Stimulated activated naive B cell treated with anti-CD40 and anti-IgM and Interleukin-4, amounts not matched to agents 10 μg/mL and 1 μg/mL and 100 μg/mL, for 72 hours (primary cell): Measurements from ENCODE around the gene CLEC2A.
"Not testable (repeated sequence)": the region's sequence is repeated elsewhere in the genome, so short reads cannot be mapped to it uniquely, and the experiment has no call there.

Experiments used
- ATAC-seq, 2 donors: fragments of 150-1000 bp; cut with Tn5 transposase; replicated peaks; 2 replicates each; pipeline ENCODE4 v1.10.0; 2021; ENCODE audit warnings: moderate library complexity in 1 of 2
- DNase-seq: peaks from one replicate; pipeline ENCODE4 v3.0.0; 2021
- H3K27ac Mint-ChIP-seq: one replicate; pipeline ENCODE4 v1.8.0; 2022; ENCODE audit warnings: mild to moderate bottlenecking, mixed read lengths
- H3K27me3 Mint-ChIP-seq, 2 donors: one replicate each; pipeline ENCODE4 v1.8.0; 2022; ENCODE audit warnings: mixed read lengths in 2 of 2
- H3K36me3 Mint-ChIP-seq, 2 donors: one replicate each; pipeline ENCODE4 v1.8.0; 2022; ENCODE audit warnings: mixed read lengths in 2 of 2, mild to moderate bottlenecking in 1 of 2
- H3K4me1 Mint-ChIP-seq, 2 donors: one replicate each; pipeline ENCODE4 v1.8.0; 2022; ENCODE audit warnings: mixed read lengths in 2 of 2, mild to moderate bottlenecking in 1 of 2
- H3K4me3 Mint-ChIP-seq, 2 donors: one replicate each; pipeline ENCODE4 v1.8.0; 2022; ENCODE audit warnings: mild to moderate bottlenecking in 2 of 2, mixed read lengths in 2 of 2, moderate library complexity in 1 of 2
- H3K9me3 Mint-ChIP-seq, 2 donors: one replicate each; pipeline ENCODE4 v1.8.0; 2022; ENCODE audit warnings: mixed read lengths in 2 of 2, mild to moderate bottlenecking in 1 of 2

CLEC2A gene, protein sequence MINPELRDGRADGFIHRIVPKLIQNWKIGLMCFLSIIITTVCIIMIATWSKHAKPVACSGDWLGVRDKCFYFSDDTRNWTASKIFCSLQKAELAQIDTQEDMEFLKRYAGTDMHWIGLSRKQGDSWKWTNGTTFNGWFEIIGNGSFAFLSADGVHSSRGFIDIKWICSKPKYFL

GRCh38 chr12:9932270-9932669 lies at the start of gene CLEC2A:
CLEC2A (minus strand) TSS chr12:9932370; CDS start chr12:9932329, 41 bp downstream.
- DNase-seq = no peak
- H3K27ac Mint-ChIP-seq = no peak within 1 kb of the TSS
- ATAC-seq = no peak
- H3K9me3 Mint-ChIP-seq = no peaks in the 10 kb centered on the region
- no peak within 1 kb of the TSS for H3K4me3 Mint-ChIP-seq
- no peaks in the 10 kb centered on the region for H3K36me3 Mint-ChIP-seq
- H3K4me1 Mint-ChIP-seq = peaks cover 0 to 12% of the 10 kb centered on the region in 2 donors
- peaks cover 9 to 18% of the 10 kb centered on the region in 2 donors for H3K27me3 Mint-ChIP-seq

DNA sequence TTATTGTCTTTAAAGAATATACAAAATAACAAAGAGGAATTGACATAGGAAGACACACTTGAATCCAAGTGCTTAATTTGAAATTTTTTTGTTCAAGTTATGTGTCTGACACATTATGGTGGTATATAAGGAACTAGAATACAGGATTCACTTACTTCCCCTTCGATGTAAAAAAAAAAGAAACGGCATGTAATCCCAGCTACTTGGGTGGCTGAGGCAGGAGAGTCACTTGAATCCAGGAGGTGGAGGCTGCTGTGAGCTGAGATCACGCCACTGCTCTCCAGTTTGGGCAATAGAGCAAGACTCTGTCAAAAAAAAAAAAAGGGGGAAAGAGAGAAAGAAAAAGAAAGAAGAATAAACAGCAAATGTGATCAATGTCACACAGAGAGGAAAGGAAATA lies 48.0 kb upstream of the CLEC2A start:
- H3K36me3 Mint-ChIP-seq = peaks cover 3 to 17% of the 10 kb centered on the region in 2 donors

DNA sequence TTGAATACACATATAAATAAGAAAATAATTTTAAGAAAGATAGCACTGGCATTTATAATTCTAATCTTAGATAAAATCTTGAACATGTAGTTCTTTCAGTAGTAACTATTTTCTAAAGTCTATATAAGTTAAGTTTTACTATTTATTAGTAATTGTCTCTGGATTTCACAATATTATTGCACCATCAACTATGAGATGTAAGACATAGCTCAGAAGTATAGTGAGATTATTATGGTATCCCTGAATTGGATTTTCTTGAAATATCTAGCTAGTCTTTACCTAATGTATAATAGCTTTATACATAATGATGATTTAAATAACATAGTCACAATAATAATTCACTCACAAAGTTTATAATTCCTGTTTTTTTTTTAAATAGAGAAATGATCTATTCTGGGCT lies 45.7 kb upstream of the CLEC2A start:
- Mint-ChIP-seq H3K4me1 (no peaks in the 10 kb centered on the region), H3K9me3 (peaks cover 14 to 15% of the 10 kb centered on the region in 2 donors), H3K27me3 (peaks cover 30 to 35% of the 10 kb centered on the region in 2 donors), H3K27ac (no peak overlapping the region), H3K36me3 (peaks cover 4 to 18% of the 10 kb centered on the region in 2 donors), H3K4me3 (no peak overlapping the region)
- ATAC-seq = no peak
- DNase-seq = no peak

More for the DNA sequence above, 48.0 kb upstream of the CLEC2A start:
- H3K4me1 Mint-ChIP-seq = no peaks in the 10 kb centered on the region
- ATAC-seq (no peak), DNase-seq (no peak)
- H3K27me3 Mint-ChIP-seq = peaks cover 18 to 19% of the 10 kb centered on the region in 2 donors
- H3K27ac Mint-ChIP-seq = no peak overlapping the region
- H3K9me3 Mint-ChIP-seq = peaks cover 13 to 14% of the 10 kb centered on the region in 2 donors
- no peak overlapping the region for H3K4me3 Mint-ChIP-seq

DNA sequence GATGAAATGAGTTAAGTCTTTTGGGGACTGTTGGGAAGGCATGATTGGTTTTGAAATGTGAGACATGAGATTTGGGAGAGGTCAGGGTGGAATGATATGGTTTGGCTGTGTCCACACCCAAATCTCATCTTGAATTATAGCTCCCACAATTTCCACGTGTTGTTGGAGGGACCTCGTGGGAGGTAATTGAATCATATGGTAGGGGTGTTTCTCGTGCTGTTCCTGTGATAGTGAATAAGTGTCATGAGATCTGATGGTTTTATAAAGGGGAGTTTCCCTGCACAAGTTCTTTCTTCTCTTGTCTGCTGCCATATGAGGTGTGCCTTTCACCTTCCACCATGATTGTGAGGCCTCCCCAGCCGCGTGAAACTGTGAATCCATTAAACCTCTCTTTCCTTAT lies 44.5 kb upstream of the CLEC2A start:
- H3K4me3 Mint-ChIP-seq, DNase-seq, ATAC-seq, H3K4me1 Mint-ChIP-seq, H3K27ac Mint-ChIP-seq: not testable (repeated sequence)
- Mint-ChIP-seq H3K36me3 (peaks cover 4 to 18% of the 10 kb centered on the region in 2 donors), H3K9me3 (peaks cover 14 to 15% of the 10 kb centered on the region in 2 donors), H3K27me3 (peaks cover 30% of the 10 kb centered on the region in 2 donors)

DNA sequence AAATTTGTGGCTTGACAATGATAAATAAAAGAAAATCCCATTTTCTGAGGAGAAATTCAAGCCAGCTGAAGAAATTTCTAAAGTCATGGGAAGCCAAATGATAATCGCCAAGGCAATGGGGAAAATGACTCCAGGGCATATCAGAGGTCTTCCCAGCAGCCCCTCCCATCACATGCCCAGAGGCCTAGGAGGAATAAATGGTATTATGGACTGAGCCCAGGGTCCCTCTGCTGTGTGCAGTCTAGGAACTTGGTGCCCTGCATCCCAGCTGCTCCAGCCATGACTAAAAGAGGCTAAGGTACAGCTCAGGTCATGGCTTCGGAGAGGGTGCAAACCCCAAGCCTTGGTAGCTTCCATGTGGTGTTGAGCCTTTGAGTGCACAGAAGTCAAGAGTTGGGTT lies 43.4 kb upstream of the CLEC2A start:
- no peak for DNase-seq
- Mint-ChIP-seq H3K4me1 (no peaks in the 10 kb centered on the region), H3K9me3 (peaks cover 14 to 15% of the 10 kb centered on the region in 2 donors), H3K4me3 (no peak overlapping the region), H3K36me3 (peaks cover 4 to 18% of the 10 kb centered on the region in 2 donors), H3K27ac (no peak overlapping the region), H3K27me3 (peaks cover 29 to 30% of the 10 kb centered on the region in 2 donors)
- ATAC-seq = no peak

- not testable (repeated sequence) for H3K27ac Mint-ChIP-seq, H3K4me1 Mint-ChIP-seq, ATAC-seq, DNase-seq, H3K4me3 Mint-ChIP-seq
- H3K27me3 Mint-ChIP-seq = peaks cover 22 to 30% of the 10 kb centered on the region in 2 donors
- H3K9me3 Mint-ChIP-seq = peaks cover 14 to 15% of the 10 kb centered on the region in 2 donors
- peaks cover 4 to 18% of the 10 kb centered on the region in 2 donors for H3K36me3 Mint-ChIP-seq
Measured at GRCh38 chr12:9974731-9975130, 42.6 kb upstream of the CLEC2A start.

GRCh38 chr12:9973949-9974348 lies 41.8 kb upstream of the CLEC2A start:
- peaks cover 14 to 15% of the 10 kb centered on the region in 2 donors for H3K9me3 Mint-ChIP-seq
- H3K4me1 Mint-ChIP-seq = no peaks in the 10 kb centered on the region
- H3K4me3 Mint-ChIP-seq = no peak overlapping the region
- H3K27me3 Mint-ChIP-seq = peaks cover 22 to 24% of the 10 kb centered on the region in 2 donors
- no peak overlapping the region for H3K27ac Mint-ChIP-seq
- H3K36me3 Mint-ChIP-seq = peaks cover 4 to 18% of the 10 kb centered on the region in 2 donors
- ATAC-seq (no peak), DNase-seq (no peak)

DNA sequence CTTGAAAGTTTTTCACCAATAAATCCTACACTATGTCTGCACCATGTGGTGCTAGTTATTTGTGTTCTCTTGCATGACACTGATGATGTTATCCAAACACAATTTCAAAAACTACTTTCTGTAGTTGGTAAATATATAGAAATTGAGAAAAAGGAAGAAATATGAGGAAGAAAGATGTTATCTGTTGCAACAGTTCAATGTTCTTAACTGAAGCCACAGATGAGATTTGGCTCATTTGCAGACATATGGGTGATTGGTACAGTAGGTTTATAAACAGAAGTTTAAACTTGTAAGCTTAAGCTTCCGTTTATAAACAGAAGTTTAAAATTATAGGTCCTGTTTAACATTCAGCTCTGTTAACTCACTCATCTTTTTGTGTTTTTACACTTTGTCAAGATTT lies 39.0 kb upstream of the CLEC2A start, which contains the start of gene CLEC12A:
CLEC12A (plus strand) TSS at position 229 of the 400 bp plus-strand sequence. CDS start 188 bp downstream, outside the sequence.
- peaks cover 0 to 2% of the 10 kb centered on the region in 2 donors for H3K4me1 Mint-ChIP-seq
- H3K27ac Mint-ChIP-seq = no peak within 1 kb of the TSS
- no peak within 1 kb of the TSS for H3K4me3 Mint-ChIP-seq
- peaks cover 14 to 15% of the 10 kb centered on the region in 2 donors for H3K9me3 Mint-ChIP-seq
- peaks cover 19 to 24% of the 10 kb centered on the region in 2 donors for H3K27me3 Mint-ChIP-seq
- H3K36me3 Mint-ChIP-seq = peaks cover 6 to 11% of the 10 kb centered on the region in 2 donors
- DNase-seq (no peak), ATAC-seq (no peak)

GRCh38 chr12:9969673-9970072 lies 37.5 kb upstream of the CLEC2A start:
- Mint-ChIP-seq H3K9me3 (peaks cover 4 to 6% of the 10 kb centered on the region in 2 donors), H3K27ac (no peak overlapping the region), H3K4me1 (peaks cover 0 to 2% of the 10 kb centered on the region in 2 donors), H3K4me3 (no peak overlapping the region), H3K36me3 (peaks cover 0 to 3% of the 10 kb centered on the region in 2 donors), H3K27me3 (peaks cover 11 to 13% of the 10 kb centered on the region in 2 donors)
- ATAC-seq (no peak), DNase-seq (no peak)

DNA sequence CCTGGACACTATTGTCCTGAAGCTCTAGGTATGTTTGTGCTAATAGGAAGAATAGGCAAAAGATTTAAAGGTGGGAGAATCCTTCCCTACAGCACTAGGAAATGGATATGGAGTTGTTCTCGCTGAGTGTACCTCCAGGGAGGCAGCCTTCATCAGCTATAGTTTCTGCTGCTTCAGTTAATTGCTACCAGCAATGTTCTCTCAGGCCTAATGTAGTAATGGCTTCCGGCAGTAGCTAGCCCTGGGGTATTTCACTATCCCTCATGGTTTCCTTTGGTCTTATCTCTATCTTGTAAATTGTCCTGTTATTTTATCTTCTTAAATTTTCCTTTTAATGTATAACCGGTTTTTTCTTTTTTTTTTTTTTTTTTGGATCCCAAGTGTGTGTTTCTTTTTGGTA lies 29.7 kb upstream of the CLEC2A start:
- H3K27ac Mint-ChIP-seq = no peak overlapping the region
- ATAC-seq = no peak
- DNase-seq = no peak
- peaks cover 0 to 2% of the 10 kb centered on the region in 2 donors for H3K36me3 Mint-ChIP-seq
- peaks cover 2% of the 10 kb centered on the region in 2 donors for H3K9me3 Mint-ChIP-seq
- peaks cover 6 to 15% of the 10 kb centered on the region in 2 donors for H3K27me3 Mint-ChIP-seq
- no peak overlapping the region for H3K4me3 Mint-ChIP-seq
- H3K4me1 Mint-ChIP-seq = peaks cover 20 to 23% of the 10 kb centered on the region in 2 donors

- Mint-ChIP-seq H3K9me3 (no peaks in the 10 kb centered on the region), H3K27me3 (peaks cover 4 to 18% of the 10 kb centered on the region in 2 donors), H3K4me1 (peaks cover 20 to 24% of the 10 kb centered on the region in 2 donors), H3K36me3 (no peaks in the 10 kb centered on the region), H3K4me3 (no peak overlapping the region), H3K27ac (no peak overlapping the region)
- no peak for DNase-seq
- no peak for ATAC-seq
Measured at GRCh38 chr12:9961106-9961505, 28.9 kb upstream of the CLEC2A start.

DNA sequence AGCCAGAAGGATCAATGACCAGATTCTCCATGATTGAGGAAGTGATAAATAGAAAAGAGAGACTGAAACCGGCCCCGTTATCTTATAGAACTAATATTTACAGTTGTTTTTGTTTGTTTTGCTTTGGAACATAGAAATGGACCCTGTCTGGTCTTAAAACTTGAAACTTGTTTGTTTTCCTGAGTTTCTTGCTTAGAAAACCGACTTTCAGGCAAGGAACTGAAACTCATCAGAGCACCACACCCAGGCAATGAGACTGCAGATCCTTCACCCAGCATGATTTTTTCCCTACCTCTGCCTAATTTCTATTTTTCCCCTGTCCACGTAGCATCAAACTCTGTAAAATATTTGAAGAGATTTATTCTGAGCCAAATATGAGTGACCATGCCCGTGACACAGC lies 28.4 kb upstream of the CLEC2A start:
- H3K27ac Mint-ChIP-seq = no peak overlapping the region
- no peak overlapping the region for H3K4me3 Mint-ChIP-seq
- peaks cover 20 to 24% of the 10 kb centered on the region in 2 donors for H3K4me1 Mint-ChIP-seq
- peaks cover 4 to 18% of the 10 kb centered on the region in 2 donors for H3K27me3 Mint-ChIP-seq
- no peak for DNase-seq
- no peak for ATAC-seq
- H3K36me3 Mint-ChIP-seq = no peaks in the 10 kb centered on the region
- no peaks in the 10 kb centered on the region for H3K9me3 Mint-ChIP-seq

GRCh38 chr12:9957834-9958233 lies 25.7 kb upstream of the CLEC2A start:
- H3K4me3 Mint-ChIP-seq = no peak overlapping the region
- DNase-seq = no peak

GRCh38 chr12:9952954-9953729 lies 21.0 kb upstream of the CLEC2A start:
- H3K4me3 Mint-ChIP-seq, H3K27ac Mint-ChIP-seq, H3K36me3 Mint-ChIP-seq, DNase-seq, H3K9me3 Mint-ChIP-seq, ATAC-seq: not testable (repeated sequence)
- Mint-ChIP-seq H3K4me1 (peaks cover 27 to 34% of the 10 kb centered on the region in 2 donors), H3K27me3 (peaks cover 0 to 12% of the 10 kb centered on the region in 2 donors)

More at GRCh38 chr12:9957834-9958233, 25.7 kb upstream of the CLEC2A start:
- Mint-ChIP-seq H3K27ac (no peak overlapping the region), H3K4me1 (peaks cover 20 to 24% of the 10 kb centered on the region in 2 donors), H3K9me3 (no peaks in the 10 kb centered on the region), H3K36me3 (no peaks in the 10 kb centered on the region), H3K27me3 (peaks cover 3 to 15% of the 10 kb centered on the region in 2 donors)
- peak in 1 of 2 donors; percentile 36 for ATAC-seq
